ENCODE measurements around the gene PRKRA. TPM values are rescaled to one million over a fixed set of nuclear protein-coding genes. Genes with fewer than 3 reads are reported as not detected.

The PRKRA gene
- total RNA-seq, 1 donor from 2014 or later = 79.3 TPM

- no peak for DNase-seq (ENCODE audit: extremely low spot score in 2 of 2)
- Histone ChIP-seq H3K36me3 (peaks cover 0 to 4% of the 10 kb centered on the region in 2 donors), H3K27ac (no peak overlapping the region), H3K4me3 (no peak overlapping the region), H3K27me3 (no peaks in the 10 kb centered on the region), H3K4me1 (peaks cover 56% of the 10 kb centered on the region), H3K9me3 (no peaks in the 10 kb centered on the region)
- intact Hi-C loops (cut with DNase I) = no loop called here
- TF ChIP-seq POLR2A (IDR thresholded peaks at IDR 0.05) (no peak), POLR2AphosphoS5 (IDR thresholded peaks at IDR 0.05; ENCODE audit: insufficient read depth in 1 of 2, low read depth in 1 of 2) (no peak), CTCF (IDR thresholded peaks at IDR 0.05) (no peak)
Observed at GRCh38 chr2:178485356-178485755, 34.4 kb upstream of the PRKRA start.

- Histone ChIP-seq H3K36me3 (no peaks in the 10 kb centered on the region), H3K27ac (no peak overlapping the region)
Observed at GRCh38 chr2:178484245-178485041, 33.5 kb upstream of the PRKRA start.

GRCh38 chr2:178482437-178482836 lies 31.5 kb upstream of the PRKRA start:
- no peaks in the 10 kb centered on the region for H3K36me3 ChIP-seq
- no peaks in the 10 kb centered on the region for H3K9me3 ChIP-seq
- H3K4me1 ChIP-seq = peaks cover 62% of the 10 kb centered on the region
- no peak overlapping the region for H3K27ac ChIP-seq
- no peak overlapping the region for H3K4me3 ChIP-seq
- no peaks in the 10 kb centered on the region for H3K27me3 ChIP-seq
- DNase-seq (ENCODE audit: extremely low spot score in 2 of 2) = no peak
- intact Hi-C loops (cut with DNase I) = no loop called here
- no peak for TF ChIP-seq CTCF (IDR thresholded peaks at IDR 0.05)
- TF ChIP-seq POLR2A (IDR thresholded peaks at IDR 0.05) = no peak
- no peak for TF ChIP-seq POLR2AphosphoS5 (IDR thresholded peaks at IDR 0.05; ENCODE audit: insufficient read depth in 1 of 2, low read depth in 1 of 2)

More at GRCh38 chr2:178484245-178485041, 33.5 kb upstream of the PRKRA start:
- H3K4me3 ChIP-seq = no peak overlapping the region
- no peak for DNase-seq (ENCODE audit: extremely low spot score in 2 of 2)
- H3K27me3 ChIP-seq = no peaks in the 10 kb centered on the region
- H3K4me1 ChIP-seq = peaks cover 62% of the 10 kb centered on the region
- intact Hi-C loops (cut with DNase I) = no loop called here
- no peaks in the 10 kb centered on the region for H3K9me3 ChIP-seq
- TF ChIP-seq POLR2A (IDR thresholded peaks at IDR 0.05) (no peak), POLR2AphosphoS5 (IDR thresholded peaks at IDR 0.05; ENCODE audit: insufficient read depth in 1 of 2, low read depth in 1 of 2) (no peak), CTCF (IDR thresholded peaks at IDR 0.05) (no peak)

- intact Hi-C loops (cut with DNase I) = loop anchor here (1.0 kb wide), 1 partner anchor 29 kb away; the partner anchor contains the start of genes PJVK and PRKRA
- no peaks in the 10 kb centered on the region for H3K9me3 ChIP-seq
- H3K36me3 ChIP-seq = no peaks in the 10 kb centered on the region
- peak in 1 of 2 donors; percentile 96 for DNase-seq (ENCODE audit: extremely low spot score in 2 of 2)
- TF ChIP-seq CTCF (IDR thresholded peaks at IDR 0.05) = no peak
- peak; percentile 61 to 82 for TF ChIP-seq POLR2AphosphoS5 (IDR thresholded peaks at IDR 0.05; ENCODE audit: insufficient read depth in 1 of 2, low read depth in 1 of 2)
- peak; percentile 19 to 64 for TF ChIP-seq POLR2A (IDR thresholded peaks at IDR 0.05)
- peak within 1 kb of the TSS; percentile 78 to 84 for H3K4me3 ChIP-seq
- H3K27me3 ChIP-seq = no peaks in the 10 kb centered on the region
- H3K27ac ChIP-seq = peak within 1 kb of the TSS; percentile 96
- peaks cover 67% of the 10 kb centered on the region for H3K4me1 ChIP-seq
Observed at GRCh38 chr2:178480227-178481181, 29.5 kb upstream of the PRKRA start, which contains the start of gene PLEKHA3. Gene PLEKHA3 (plus strand): TSS chr2:178480457. CDS start chr2:178480870, 413 bp downstream.
